Neural crest cell (in vitro differentiated cells): ENCODE data around the gene TLR5. TPM values are rescaled to one million over a fixed set of nuclear protein-coding genes. Genes with fewer than 3 reads are reported as not detected.

Source experiments
- DNase-seq: peaks from one replicate; pipeline ENCODE4 v3.0.0; 2021; ENCODE audit warnings: low read depth, mixed read lengths, low spot score
- H3K27ac Mint-ChIP-seq: one replicate; pipeline ENCODE4 v1.8.0; 2021; ENCODE audit warnings: mild to moderate bottlenecking, mixed read lengths; ENCODE audit not compliant: unreplicated experiment
- H3K27me3 Mint-ChIP-seq: 2 replicates; pipeline ENCODE4 v1.8.0; 2021; ENCODE audit warnings: low read depth, mild to moderate bottlenecking, mixed read lengths
- H3K36me3 Mint-ChIP-seq: 2 replicates; pipeline ENCODE4 v1.8.0; 2021; ENCODE audit warnings: low read depth, mild to moderate bottlenecking, mixed read lengths
- H3K4me1 Mint-ChIP-seq: 2 replicates; pipeline ENCODE4 v1.8.0; 2021; ENCODE audit warnings: mixed read lengths
- H3K4me3 Mint-ChIP-seq: one replicate; pipeline ENCODE4 v1.8.0; 2021; ENCODE audit warnings: mild to moderate bottlenecking, mixed read lengths
- H3K9me3 Mint-ChIP-seq: 2 replicates; pipeline ENCODE4 v1.8.0; 2021; ENCODE audit warnings: mixed read lengths
- CTCF ChIP-seq: fragments of 200-600 bp; sonication (generic); conservative IDR thresholded peaks from 2 replicates; pipeline ENCODE4 v1.5.0; 2021; ENCODE audit warnings: antibody characterized with exemption, mild to moderate bottlenecking
- total RNA-seq: library from RNA; stranded (reverse); gene quantifications from 2 replicates; pipeline ENCODE4 v1.2.1, GENCODE V29; 2021

TLR5 gene
- total RNA-seq, 1 donor from 2014 or later: 0.30 TPM

GRCh38 chr1:223186800-223187199, 43.8 kb upstream of the TLR5 start:
- Mint-ChIP-seq H3K4me3 (no peak overlapping the region), H3K9me3 (no peaks in the 10 kb centered on the region), H3K27me3 (peaks cover 37% of the 10 kb centered on the region), H3K4me1 (no peaks in the 10 kb centered on the region), H3K27ac (no peak overlapping the region), H3K36me3 (no peaks in the 10 kb centered on the region)
- DNase-seq: no peak
- TF ChIP-seq CTCF: no peak

- no peak overlapping the region for H3K27ac Mint-ChIP-seq
- no peak for TF ChIP-seq CTCF
- H3K4me3 Mint-ChIP-seq: no peak overlapping the region
- H3K36me3 Mint-ChIP-seq: no peaks in the 10 kb centered on the region
- H3K9me3 Mint-ChIP-seq: no peaks in the 10 kb centered on the region
- H3K27me3 Mint-ChIP-seq: peaks cover 34% of the 10 kb centered on the region
- H3K4me1 Mint-ChIP-seq: peaks cover 7% of the 10 kb centered on the region
- no peak for DNase-seq
Measured at GRCh38 chr1:223183268-223183862, 40.3 kb upstream of the TLR5 start.

GRCh38 chr1:223180731-223181321, 37.8 kb upstream of the TLR5 start:
- peaks cover 25% of the 10 kb centered on the region for H3K27me3 Mint-ChIP-seq
- no peaks in the 10 kb centered on the region for H3K9me3 Mint-ChIP-seq
- TF ChIP-seq CTCF: no peak
- no peak overlapping the region for H3K27ac Mint-ChIP-seq
- no peaks in the 10 kb centered on the region for H3K36me3 Mint-ChIP-seq
- H3K4me3 Mint-ChIP-seq: no peak overlapping the region
- H3K4me1 Mint-ChIP-seq: peaks cover 7% of the 10 kb centered on the region
- no peak for DNase-seq

GRCh38 chr1:223179786-223180185, 36.7 kb upstream of the TLR5 start:
- DNase-seq: no peak
- Mint-ChIP-seq H3K9me3 (no peaks in the 10 kb centered on the region), H3K27me3 (peaks cover 17% of the 10 kb centered on the region), H3K4me1 (peaks cover 7% of the 10 kb centered on the region), H3K27ac (no peak overlapping the region), H3K36me3 (no peaks in the 10 kb centered on the region), H3K4me3 (no peak overlapping the region)
- no peak for TF ChIP-seq CTCF

GRCh38 chr1:223179280-223179679, 36.2 kb upstream of the TLR5 start:
- Mint-ChIP-seq H3K9me3 (no peaks in the 10 kb centered on the region), H3K27ac (no peak overlapping the region), H3K4me1 (peaks cover 7% of the 10 kb centered on the region), H3K27me3 (peaks cover 17% of the 10 kb centered on the region), H3K36me3 (no peaks in the 10 kb centered on the region), H3K4me3 (no peak overlapping the region)
- no peak for DNase-seq
- no peak for TF ChIP-seq CTCF
